Spleen (tissue), 7 donors: Measurements from ENCODE around the gene DHX29.

Experiments used
- CTCF ChIP-seq, 11 experiments: fragments of 200-600 bp in 7 of 11; fragments of 450-650 bp in 4 of 11; sonication (generic) in 4 of 11; IDR thresholded peaks in 8 of 11; conservative IDR thresholded peaks in 3 of 11; 1 replicate in 7 of 11; 2 replicates in 4 of 11; pipeline versions ENCODE4 v1.4.0 to v1.8.0; 2016 to 2021; ENCODE audit warnings: antibody characterized with exemption in 11 of 11, inconsistent platforms in 4 of 11, mild to moderate bottlenecking in 1 of 11
- POLR2A ChIP-seq, 3 donors: fragments of 450-650 bp; IDR thresholded peaks; one replicate each; pipeline ENCODE4 v1.5.1; 2017; ENCODE audit warnings: antibody characterized with exemption in 3 of 3, mild to moderate bottlenecking in 1 of 3
- POLR2AphosphoS5 ChIP-seq, 3 donors: sonication (generic); formaldehyde crosslinking; IDR thresholded peaks; one replicate each; pipeline ENCODE4 v1.5.1; 2017; ENCODE audit warnings: antibody characterized with exemption in 3 of 3
- donor health status: DM: no; HTN: no; CAD: no; lungs with moderate emphysema.
- donor health status: DM: no; HTN: no; CAD: no.
- donor health status: DM: no; HTN: no; CAD: no.

GRCh38 chr5:55324006-55324405 is 16.5 kb upstream of the DHX29 start:
- TF ChIP-seq CTCF (IDR thresholded peaks at IDR 0.05 in 8 of 11, conservative IDR thresholded peaks at IDR 0.05 in 3 of 11) (no peak), POLR2A (IDR thresholded peaks at IDR 0.05) (no peak), POLR2AphosphoS5 (IDR thresholded peaks at IDR 0.05) (no peak)
